HepG2 (cell line): ENCODE measurements around the gene TRPM5. TPM values are rescaled to one million over a fixed set of nuclear protein-coding genes. Genes with fewer than 3 reads are reported as not detected.
A peak's percentile ranks its signal among the peaks of the same experiment; 100 is the strongest.

Source experiments
- ATAC-seq: fragments of 200-7000 bp; cut with Tn5 transposase; 3 replicates; pipeline ENCODE4 v1.9.1; 2020; ENCODE audit warnings: mild to moderate bottlenecking, moderate library complexity
- BruUV-seq: library from RNA; stranded (reverse); fragments of 400-500 nt; replicated peaks from 2 replicates; lab custom pipeline; 2021; lab: Mats Ljungman, UMichigan
- CTCF ChIA-PET: fragments of 300-600 bp; formaldehyde crosslinking; extraction: SDS; loops from one replicate; lab custom pipeline; 2021; ENCODE audit warnings: low total read pairs, inconsistent platforms, low intra/inter-chr PET ratio; lab: Yijun Ruan, JAX
- POLR2A ChIA-PET: fragments of 350-600 bp; sonication (Branson Sonifier 250); formaldehyde crosslinking; loops from one replicate; lab custom pipeline; 2020; ENCODE audit warnings: antibody characterized with exemption, inconsistent platforms; lab: Yijun Ruan, JAX
- DNase-seq: peaks from one replicate; pipeline ENCODE4 v3.0.0-alpha.2; 2015; ENCODE audit warnings: low spot score
- FAIRE-seq: peaks from 3 replicates; lab custom pipeline; 2011; peaks lifted over from hg19 to GRCh38; lab: Jason Lieb, UNC
- H2AFZ ChIP-seq: one replicate; pipeline ENCODE4 v1.6.1; 2011; ENCODE audit warnings: low read length, inconsistent platforms
- H3K27ac ChIP-seq: fragments of 300-600 bp; 3 replicates; pipeline ENCODE4 v1.8.0; 2011; ENCODE audit warnings: mixed run types, mild to moderate bottlenecking, mixed read lengths, low read length, inconsistent platforms; ENCODE audit not compliant: insufficient read depth; ENCODE audit errors: extremely low read length
- H3K27me3 ChIP-seq, 2 experiments: fragments of 200-600 bp in 1 of 2; 2 replicates in 1 of 2; 3 replicates in 1 of 2; pipeline versions ENCODE4 v1.6.0 to v1.8.0; 2011; ENCODE audit warnings: low read length in 2 of 2, mild to moderate bottlenecking in 2 of 2, moderate library complexity in 2 of 2, inconsistent platforms in 1 of 2; ENCODE audit not compliant: insufficient read depth in 2 of 2, control insufficient read depth in 1 of 2
- H3K36me3 ChIP-seq, 2 experiments: fragments of 200-600 bp in 1 of 2; replicated peaks in 1 of 2; 2 replicates in 1 of 2; 3 replicates in 1 of 2; pipeline versions ENCODE4 v1.5.1 to v1.8.0; 2011; ENCODE audit warnings: low read length in 2 of 2, inconsistent platforms in 1 of 2; ENCODE audit not compliant: insufficient read depth in 2 of 2, control insufficient read depth in 1 of 2
- H3K4me1 ChIP-seq: 2 replicates; pipeline ENCODE4 v1.5.1; 2012; ENCODE audit warnings: low read length, inconsistent platforms; ENCODE audit not compliant: insufficient read depth
- H3K4me2 ChIP-seq: 2 replicates; pipeline ENCODE4 v1.6.0; 2011; ENCODE audit warnings: low read depth, low read length, inconsistent platforms
- H3K4me3 ChIP-seq, 3 experiments: fragments of 200-600 bp in 1 of 3; sonication (generic), shearing (Covaris generic) in 1 of 3; replicated peaks in 1 of 3; 2 replicates each; pipeline ENCODE4 v1.5.1; 2011 to 2016; ENCODE audit warnings: low read length in 3 of 3, inconsistent platforms in 2 of 3, low read depth in 2 of 3, mild to moderate bottlenecking in 2 of 3, control low read depth in 1 of 3, mixed read lengths in 1 of 3; ENCODE audit not compliant: insufficient read depth in 1 of 3
- H3K79me2 ChIP-seq: one replicate; pipeline ENCODE4 v1.6.1; 2011; ENCODE audit warnings: low read length, inconsistent platforms; ENCODE audit not compliant: insufficient read depth
- H3K9ac ChIP-seq: 2 replicates; pipeline ENCODE4 v1.6.0; 2011; ENCODE audit warnings: mild to moderate bottlenecking, low read depth, low read length, inconsistent platforms; ENCODE audit not compliant: insufficient read depth
- H3K9me3 ChIP-seq: 2 replicates; pipeline ENCODE4 v1.5.1; 2012; ENCODE audit warnings: mild to moderate bottlenecking, low read length
- H4K20me1 ChIP-seq: 2 replicates; pipeline ENCODE4 v1.6.0; 2011; ENCODE audit warnings: inconsistent platforms, mild to moderate bottlenecking, low read length, moderate library complexity; ENCODE audit not compliant: insufficient read depth
- CREB1 ChIP-seq, 2 experiments: fragments of 450-650 bp in 1 of 2; IDR thresholded peaks; 2 replicates each; pipeline ENCODE4 v1.6.1; 2016 to 2017; ENCODE audit warnings: control low read depth in 1 of 2, mild to moderate bottlenecking in 1 of 2, missing compliant biosample characterization in 1 of 2, missing genetic modification characterization in 1 of 2
- HNRNPH1 ChIP-seq: fragments of 200-400 bp; formaldehyde crosslinking; optimal IDR thresholded peaks from 2 replicates; pipeline ENCODE3; 2017; ENCODE audit warnings: mild to moderate bottlenecking, low read depth, low read length
- KLF11 ChIP-seq: IDR thresholded peaks from 2 replicates; pipeline ENCODE4 v1.6.1; 2016; ENCODE audit warnings: missing compliant biosample characterization
- MED8 ChIP-seq: sonication (generic); formaldehyde crosslinking; IDR thresholded peaks from 2 replicates; pipeline ENCODE4 v1.8.1; 2023; ENCODE audit warnings: mild to moderate bottlenecking, missing genetic modification reagents; ENCODE audit not compliant: insufficient replicate concordance
- PAWR ChIP-seq: sonication (generic); formaldehyde crosslinking; IDR thresholded peaks from 2 replicates; pipeline ENCODE4 v1.4.0; 2020; ENCODE audit warnings: missing genetic modification reagents, mild to moderate bottlenecking, borderline replicate concordance
- PHF8 ChIP-seq: sonication (generic); formaldehyde crosslinking; IDR thresholded peaks from 2 replicates; pipeline ENCODE4 v1.5.0; 2020; ENCODE audit warnings: missing genetic modification reagents
- PRPF4 ChIP-seq: fragments of 200-400 bp; formaldehyde crosslinking; IDR thresholded peaks from 2 replicates; pipeline ENCODE4 v1.6.1; 2016; ENCODE audit warnings: low read length, low read depth; ENCODE audit not compliant: poor library complexity, severe bottlenecking
- RAD21 ChIP-seq: fragments of 450-650 bp; formaldehyde crosslinking; IDR thresholded peaks from 2 replicates; pipeline ENCODE4 v1.5.0; 2020; ENCODE audit warnings: mild to moderate bottlenecking
- SMARCC2 ChIP-seq: fragments of 450-650 bp; IDR thresholded peaks from 2 replicates; pipeline ENCODE4 v1.6.1; 2017; ENCODE audit warnings: antibody characterized with exemption, mild to moderate bottlenecking
- TBX2 ChIP-seq: sonication (generic); formaldehyde crosslinking; IDR thresholded peaks from 2 replicates; pipeline ENCODE4 v1.5.0; 2020; ENCODE audit warnings: missing genetic modification reagents, mild to moderate bottlenecking, borderline replicate concordance
- TOE1 ChIP-seq: sonication (generic); formaldehyde crosslinking; IDR thresholded peaks from 2 replicates; pipeline ENCODE4 v1.4.0; 2020; ENCODE audit warnings: mild to moderate bottlenecking, missing genetic modification reagents
- U2AF2 ChIP-seq: fragments of 200-400 bp; formaldehyde crosslinking; IDR thresholded peaks from 2 replicates; pipeline ENCODE4 v1.6.1; 2017; ENCODE audit warnings: low read depth, mild to moderate bottlenecking, low read length
- ZNF296 ChIP-seq: sonication (generic); formaldehyde crosslinking; conservative IDR thresholded peaks from 2 replicates; pipeline ENCODE4 v1.5.0; 2020; ENCODE audit warnings: mild to moderate bottlenecking, missing genetic modification reagents
- ZNF7 ChIP-seq: IDR thresholded peaks from 2 replicates; pipeline ENCODE4 v1.6.1; 2016; ENCODE audit warnings: missing biosample characterization, missing genetic modification reagents
- WGBS: methylation state at CpG from one replicate; pipeline ENCODE4 v1.1.6; 2017; ENCODE audit warnings: low lambda C conversion rate; 5-methylcytosine and 5-hydroxymethylcytosine counted together
- in situ Hi-C: cut with HindIII; loops from 2 replicates; pipeline ENCODE4 v1.10.0; 2017; ENCODE audit warnings: low pct_unique_long_range_greater_than_20kb; ENCODE audit not compliant: extremely low pct_ligation_motif_present
- intact Hi-C: fragments of 100-400 bp; cut with micrococcal nuclease; formaldehyde crosslinking; loops from one replicate; pipeline ENCODE4 v1.10.0; 2022; ENCODE audit not compliant: unreplicated experiment
- polyA plus RNA-seq, 8 experiments: library from polyadenylated mRNA; depleted of rRNA in 3 of 8; stranded (reverse) in 7 of 8; unstranded in 1 of 8; fragments of >200 nt; fragmentation: Illumina TruSeq in 4 of 8; extraction: Trizol in 4 of 8; gene quantifications; 2 replicates each; pipeline versions ENCODE4 v1.2.1 to v1.2.3, GENCODE V29; 2011 to 2016; ENCODE audit warnings: low read depth in 4 of 8, missing spikeins in 1 of 8, mixed read lengths in 1 of 8; ENCODE audit not compliant: insufficient read depth in 1 of 8
- total RNA-seq, 5 experiments: library from RNA; depleted of rRNA; stranded (reverse); fragments of >200 nt; fragmentation: Illumina TruSeq; extraction: Trizol; gene quantifications; 2 replicates each; pipeline ENCODE4 v1.2.3, GENCODE V29; 2016; ENCODE audit warnings: low read depth in 1 of 5
- TF ChIP-seq, protein P1 (sequence below): sonication (generic); formaldehyde crosslinking; IDR thresholded peaks from 2 replicates; pipeline ENCODE4 v1.9.0; 2021; ENCODE audit warnings: missing genetic modification reagents, mild to moderate bottlenecking, borderline replicate concordance
- TF ChIP-seq, protein P2 (sequence below): sonication (generic); formaldehyde crosslinking; IDR thresholded peaks from 2 replicates; pipeline ENCODE4 v1.8.1; 2023; ENCODE audit warnings: missing genetic modification reagents, mild to moderate bottlenecking, borderline replicate concordance

The TRPM5 gene
- total and polyA plus RNA-seq, 2 of the 13 experiments (the other 11 are each of a cell fraction or from before 2014, with no cell fraction given) = 0.12 TPM; not detected in 1

DNA sequence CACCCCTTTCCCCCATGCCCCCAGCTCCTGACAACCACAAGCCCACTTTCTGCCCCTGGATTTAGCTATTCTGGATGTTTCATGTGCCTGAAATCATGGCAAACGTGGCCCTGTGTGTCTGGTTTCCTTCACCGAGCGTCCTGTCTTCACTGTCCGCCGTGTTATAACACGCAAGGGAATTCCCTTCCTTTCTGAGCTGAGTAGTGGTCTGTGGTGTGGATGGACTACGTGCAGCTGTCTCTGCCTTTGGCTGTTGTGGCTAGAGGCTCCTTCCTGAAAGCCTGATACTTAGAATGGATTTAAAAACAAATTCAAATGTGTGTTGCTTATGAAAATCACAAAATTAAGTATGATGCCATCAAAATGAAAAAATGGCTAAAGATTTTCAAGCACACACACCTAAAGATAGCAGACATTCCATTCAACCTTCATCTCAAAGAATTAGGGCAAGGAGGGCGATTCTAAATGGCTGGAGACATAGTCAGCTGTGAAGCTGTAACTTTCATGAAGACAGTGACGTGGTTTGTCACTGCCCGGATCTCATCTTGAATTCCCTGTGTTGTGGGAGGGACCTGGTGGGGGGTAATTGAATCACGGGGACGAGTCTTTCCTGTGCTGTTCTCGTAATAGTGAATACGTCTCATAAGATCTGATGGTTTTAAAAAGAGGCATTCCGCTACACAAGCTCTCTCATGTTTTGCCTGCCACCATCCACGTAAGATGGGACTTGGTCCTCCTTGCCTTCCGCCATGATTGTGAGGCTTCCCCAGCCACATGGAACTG, 31.0 kb upstream of the TRPM5 start:
- no peak for DNase-seq
- Histone ChIP-seq H3K79me2 (no peaks in the 10 kb centered on the region), H3K27ac (no peak overlapping the region), H4K20me1 (no peaks in the 10 kb centered on the region), H2AFZ (no peak overlapping the region), H3K4me2 (no peak overlapping the region), H3K36me3 (no peaks in the 10 kb centered on the region), H3K4me1 (no peaks in the 10 kb centered on the region), H3K4me3 (no peak overlapping the region), H3K27me3 (peaks cover 9 to 39% of the 10 kb centered on the region in 2 experiments; a peak in 4 of 5 replicates), H3K9ac (no peak overlapping the region), H3K9me3 (peaks cover under 1% of the 10 kb centered on the region; the same call in 1 of the 2 replicates)
- TF ChIP-seq TOE1 (CRISPR knock-in tag) = no peak
- 0 out of 2 replicates have a peak, but pooled peaks have one; percentile 7 for TF ChIP-seq CREB1 (IDR thresholded peaks at IDR 0.05)
- no peak for TF ChIP-seq CREB1 (CRISPR knock-in tag; IDR thresholded peaks at IDR 0.05)
- CTCF ChIA-PET = no interaction called here
- FAIRE-seq = no peak
- intact Hi-C loops (no loop called here), in situ Hi-C loops (no loop called here)
- no peak for ATAC-seq
- WGBS = 30% methylated on average over 17 of the region's 17 CpGs
- BruUV-seq = no TSS peak
- POLR2A ChIA-PET = no interaction called here

DNA sequence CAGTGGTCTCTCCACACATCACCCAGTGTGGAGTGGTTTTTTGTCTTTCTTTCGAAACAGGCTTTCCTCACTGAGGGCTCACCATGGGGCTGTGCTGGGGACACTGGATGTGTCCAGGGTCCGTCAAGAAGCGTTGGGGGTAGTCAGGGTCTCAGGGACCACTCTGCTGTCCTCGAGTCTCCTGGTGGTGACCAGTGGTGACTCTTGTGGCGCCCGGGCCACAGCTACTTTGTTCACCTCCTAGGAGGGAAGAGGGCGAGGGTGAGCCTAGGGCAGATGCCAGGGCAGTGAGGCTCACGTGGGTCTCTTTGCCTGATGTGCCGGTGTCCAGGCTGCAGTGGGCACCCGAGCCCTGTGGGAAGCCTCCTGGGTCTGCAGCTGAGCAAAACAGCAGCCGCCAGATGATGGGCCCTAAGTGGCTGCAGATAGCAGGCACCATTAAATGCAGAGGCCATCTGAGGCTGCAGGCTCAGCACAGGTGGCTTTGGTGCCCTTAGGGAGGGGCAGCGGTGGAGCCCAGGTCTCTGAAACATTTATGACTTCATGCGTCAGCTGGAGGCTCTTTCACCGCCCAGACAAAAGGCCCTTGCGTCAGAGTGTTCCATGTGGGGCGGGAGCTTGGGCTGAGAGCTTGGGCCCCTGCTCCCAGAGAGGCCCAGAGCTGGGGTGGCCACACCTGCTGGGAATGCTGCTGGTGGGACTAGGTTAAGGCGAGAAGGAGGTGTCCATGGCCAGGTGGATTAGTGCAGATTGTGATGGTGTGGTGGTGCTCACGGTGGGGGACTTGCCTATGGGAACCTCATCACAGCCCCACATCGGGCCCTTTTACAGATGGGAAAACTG, 30.0 kb upstream of the TRPM5 start:
- Histone ChIP-seq H3K36me3 (no peaks in the 10 kb centered on the region), H3K9ac (no peak overlapping the region), H3K79me2 (no peaks in the 10 kb centered on the region), H3K27me3 (peaks cover 9 to 45% of the 10 kb centered on the region in 2 experiments; a peak in 4 of 5 replicates), H3K4me1 (no peaks in the 10 kb centered on the region), H4K20me1 (no peaks in the 10 kb centered on the region), H2AFZ (no peak overlapping the region), H3K27ac (no peak overlapping the region), H3K4me3 (no peak overlapping the region), H3K4me2 (no peak overlapping the region), H3K9me3 (no peaks in the 10 kb centered on the region)
- ChIA-PET CTCF (no interaction called here), POLR2A (no interaction called here)
- 17% methylated on average over 6 of the region's 19 CpGs for WGBS
- BruUV-seq = no TSS peak
- intact Hi-C loops = no loop called here
- DNase-seq (no peak), FAIRE-seq (no peak), ATAC-seq (no peak; the same call in 2 of the 3 replicates)
- in situ Hi-C loops = no loop called here
- TF ChIP-seq, protein P1, sequence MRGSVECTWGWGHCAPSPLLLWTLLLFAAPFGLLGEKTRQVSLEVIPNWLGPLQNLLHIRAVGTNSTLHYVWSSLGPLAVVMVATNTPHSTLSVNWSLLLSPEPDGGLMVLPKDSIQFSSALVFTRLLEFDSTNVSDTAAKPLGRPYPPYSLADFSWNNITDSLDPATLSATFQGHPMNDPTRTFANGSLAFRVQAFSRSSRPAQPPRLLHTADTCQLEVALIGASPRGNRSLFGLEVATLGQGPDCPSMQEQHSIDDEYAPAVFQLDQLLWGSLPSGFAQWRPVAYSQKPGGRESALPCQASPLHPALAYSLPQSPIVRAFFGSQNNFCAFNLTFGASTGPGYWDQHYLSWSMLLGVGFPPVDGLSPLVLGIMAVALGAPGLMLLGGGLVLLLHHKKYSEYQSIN (CRISPR knock-in tag) = no peak
- TF ChIP-seq KLF11 (CRISPR knock-in tag) (no peak), PHF8 (CRISPR knock-in tag) (no peak), RAD21 (CRISPR knock-in tag) (no peak), HNRNPH1 (no peak), SMARCC2 (no peak), ZNF296 (no peak), PAWR (CRISPR knock-in tag) (no peak), TBX2 (CRISPR knock-in tag) (no peak), PRPF4 (no peak), MED8 (CRISPR knock-in tag) (no peak), U2AF2 (no peak), ZNF7 (no peak)
- TF ChIP-seq, protein P2, sequence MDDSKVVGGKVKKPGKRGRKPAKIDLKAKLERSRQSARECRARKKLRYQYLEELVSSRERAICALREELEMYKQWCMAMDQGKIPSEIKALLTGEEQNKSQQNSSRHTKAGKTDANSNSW (CRISPR knock-in tag) = no peak
